Tibial nerve (tissue), 4 donors: Measurements from ENCODE around the gene UBE2R2.

Experiments used
- CTCF ChIP-seq, 5 experiments: fragments of 200-600 bp in 3 of 5; fragments of 450-650 bp in 2 of 5; sonication (generic) in 3 of 5; IDR thresholded peaks; one replicate each; pipeline ENCODE4 v1.5.1; 2016 to 2019; ENCODE audit warnings: antibody characterized with exemption in 5 of 5, mild to moderate bottlenecking in 3 of 5, moderate library complexity in 2 of 5
- EP300 ChIP-seq, 2 donors: sonication (generic); formaldehyde crosslinking; IDR thresholded peaks; one replicate each; pipeline ENCODE4 v1.6.1; 2017; ENCODE audit warnings: antibody characterized with exemption in 2 of 2, mild to moderate bottlenecking in 1 of 2
- POLR2A ChIP-seq, 2 donors: fragments of 450-650 bp; IDR thresholded peaks; one replicate each; pipeline ENCODE4 v1.6.1; 2017; ENCODE audit warnings: antibody characterized with exemption in 2 of 2, mild to moderate bottlenecking in 2 of 2, moderate library complexity in 2 of 2

GRCh38 chr9:33795819-33796218, 21.1 kb upstream of the UBE2R2 start:
- no peak for TF ChIP-seq CTCF (IDR thresholded peaks at IDR 0.05)
- no peak for TF ChIP-seq EP300 (IDR thresholded peaks at IDR 0.05)
- TF ChIP-seq POLR2A (IDR thresholded peaks at IDR 0.05): no peak
